K562 (cell line): ENCODE data around the gene NTPCR. TPM values are rescaled to one million over a fixed set of nuclear protein-coding genes. Genes with fewer than 3 reads are reported as not detected.

Source experiments
- ATAC-seq: fragments of 200-7000 bp; cut with Tn5 transposase; 3 replicates; pipeline ENCODE4 v1.9.1; 2020; ENCODE audit warnings: moderate library complexity
- BruUV-seq: library from RNA; stranded (reverse); fragments of 400-500 nt; replicated peaks from 2 replicates; lab custom pipeline; 2021; lab: Mats Ljungman, UMichigan
- CTCF ChIA-PET: fragments of 300-600 bp; formaldehyde crosslinking; extraction: SDS; loops from one replicate; lab custom pipeline; 2021; ENCODE audit warnings: low intra/inter-chr PET ratio; lab: Yijun Ruan, JAX
- POLR2A ChIA-PET: fragments of 300-600, 350-650 bp; sonication (Branson Sonifier 250); formaldehyde crosslinking; extraction: SDS; loops from one replicate; lab custom pipeline; 2021; ENCODE audit warnings: antibody characterized with exemption, inconsistent platforms; lab: Yijun Ruan, JAX
- DNase-seq, 4 experiments: peaks; one replicate each; pipeline versions ENCODE4 v3.0.0 to v3.0.0-alpha.2; 2011 to 2018; ENCODE audit warnings: low spot score in 3 of 4, mixed read lengths in 3 of 4; ENCODE audit errors: extremely low read depth in 1 of 4
- FAIRE-seq: peaks from 2 replicates; lab custom pipeline; 2011; peaks lifted over from hg19 to GRCh38; lab: Jason Lieb, UNC
- H2AFZ ChIP-seq: 2 replicates; pipeline ENCODE4 v1.6.0; 2011; ENCODE audit warnings: low read depth, low read length, control low read depth, inconsistent platforms
- H3K27ac ChIP-seq: fragments of 200-600 bp; 3 replicates; pipeline ENCODE4 v1.8.0; 2011; ENCODE audit warnings: low read depth, mild to moderate bottlenecking, control low read depth, inconsistent platforms, low read length, moderate library complexity, mixed read lengths; ENCODE audit errors: extremely low read depth
- H3K27me3 ChIP-seq, 2 experiments: fragments of 300-600 bp in 1 of 2; 2 replicates in 1 of 2; 3 replicates in 1 of 2; pipeline versions ENCODE4 v1.6.0 to v1.8.0; 2011; ENCODE audit warnings: inconsistent platforms in 2 of 2, low read length in 2 of 2, mild to moderate bottlenecking in 1 of 2, mixed read lengths in 1 of 2, moderate library complexity in 1 of 2; ENCODE audit not compliant: control insufficient read depth in 2 of 2, insufficient read depth in 2 of 2
- H3K36me3 ChIP-seq: fragments of 300-600 bp; 3 replicates; pipeline ENCODE4 v1.8.0; 2011; ENCODE audit warnings: mild to moderate bottlenecking, low read length, inconsistent platforms; ENCODE audit not compliant: control insufficient read depth, insufficient read depth
- H3K4me1 ChIP-seq, 2 experiments: fragments of 200-600 bp in 1 of 2; replicated peaks in 1 of 2; 2 replicates in 1 of 2; 3 replicates in 1 of 2; pipeline versions ENCODE4 v1.5.1 to v1.8.0; 2011; ENCODE audit warnings: inconsistent platforms in 2 of 2, low read length in 2 of 2, mild to moderate bottlenecking in 1 of 2, mixed read lengths in 1 of 2, moderate library complexity in 1 of 2; ENCODE audit not compliant: control insufficient read depth in 2 of 2, insufficient read depth in 2 of 2
- H3K4me2 ChIP-seq: 2 replicates; pipeline ENCODE4 v1.6.1; 2011; ENCODE audit warnings: low read length, control low read depth, inconsistent platforms, mixed read lengths; ENCODE audit not compliant: insufficient read depth
- H3K4me3 ChIP-seq: fragments of 200-600 bp; sonication (generic), shearing (Covaris generic); 2 replicates; pipeline ENCODE4 v1.5.1; 2016; ENCODE audit warnings: control low read depth, inconsistent platforms
- H3K79me2 ChIP-seq: fragments of 200-600 bp; 3 replicates; pipeline ENCODE4 v1.8.0; 2011; ENCODE audit warnings: low read length, inconsistent platforms; ENCODE audit not compliant: control insufficient read depth, insufficient read depth
- H3K9ac ChIP-seq, 2 experiments: 2 replicates each; pipeline versions ENCODE4 v1.6.0 to v1.6.1; 2011; ENCODE audit warnings: low read depth in 2 of 2, low read length in 2 of 2, control low read depth in 1 of 2, inconsistent platforms in 1 of 2, mild to moderate bottlenecking in 1 of 2, mixed read lengths in 1 of 2; ENCODE audit not compliant: insufficient read depth in 1 of 2
- H3K9me1 ChIP-seq: one replicate; pipeline ENCODE4 v1.6.0; 2011; ENCODE audit warnings: inconsistent platforms, mild to moderate bottlenecking, low read length, moderate library complexity; ENCODE audit not compliant: control insufficient read depth, insufficient read depth
- H3K9me3 ChIP-seq: replicated peaks from 2 replicates; pipeline ENCODE4 v1.5.1; 2011; ENCODE audit warnings: low read depth, low read length, inconsistent platforms; ENCODE audit not compliant: control insufficient read depth, insufficient read depth
- H4K20me1 ChIP-seq: replicated peaks from 2 replicates; pipeline ENCODE4 v1.6.1; 2011; ENCODE audit warnings: low read length, inconsistent platforms, mixed read lengths; ENCODE audit not compliant: control insufficient read depth, insufficient read depth
- DIDO1 ChIP-seq: fragments of 450-650 bp; IDR thresholded peaks from 2 replicates; pipeline ENCODE4 v1.6.1; 2016; ENCODE audit warnings: low read depth, missing biosample characterization, missing genetic modification characterization
- NFXL1 ChIP-seq: fragments of 450-650 bp; formaldehyde crosslinking; IDR thresholded peaks from 2 replicates; pipeline ENCODE4 v1.4.0; 2021; ENCODE audit warnings: mild to moderate bottlenecking
- POLR2B ChIP-seq: fragments of 450-650 bp; IDR thresholded peaks from 2 replicates; pipeline ENCODE4 v1.6.1; 2018; ENCODE audit warnings: low read depth; ENCODE audit not compliant: partially characterized antibody
- RFX1 ChIP-seq: fragments of 450-650 bp; IDR thresholded peaks from 2 replicates; pipeline ENCODE4 v1.6.1; 2016; ENCODE audit warnings: mild to moderate bottlenecking, moderate library complexity
- SREBF1 ChIP-seq: fragments of 150-350 bp; IDR thresholded peaks from 2 replicates; pipeline ENCODE4 v1.6.1; 2014; ENCODE audit warnings: antibody characterized with exemption, low read depth, low read length, borderline replicate concordance
- TEAD2 ChIP-seq: fragments of 450-650 bp; IDR thresholded peaks from 2 replicates; pipeline ENCODE4 v1.6.1; 2016; ENCODE audit warnings: missing genetic modification characterization, control low read depth, missing compliant biosample characterization
- TOE1 ChIP-seq, 2 experiments: fragments of 450-650 bp in 1 of 2; sonication (generic) in 1 of 2; formaldehyde crosslinking in 1 of 2; IDR thresholded peaks; 2 replicates each; pipeline versions ENCODE4 v1.7.1 to v1.8.0; 2016 to 2022; ENCODE audit warnings: borderline replicate concordance in 2 of 2, mild to moderate bottlenecking in 2 of 2, antibody characterized with exemption in 1 of 2, inconsistent platforms in 1 of 2, low read depth in 1 of 2, missing genetic modification reagents in 1 of 2, moderate library complexity in 1 of 2
- ZNF134 ChIP-seq: fragments of 250-450 bp; sonication (Bioruptor Pico); conservative IDR thresholded peaks from 2 replicates; pipeline ENCODE4 v1.4.0; 2020
- ZNF282 ChIP-seq: sonication (generic); formaldehyde crosslinking; IDR thresholded peaks from 2 replicates; pipeline ENCODE4 v1.8.1; 2023; ENCODE audit warnings: missing genetic modification reagents
- ZNF41 ChIP-seq: fragments of 250-450 bp; sonication (Bioruptor Pico); conservative IDR thresholded peaks from 2 replicates; pipeline ENCODE4 v1.4.0; 2020; ENCODE audit warnings: mild to moderate bottlenecking
- ZNF444 ChIP-seq: fragments of 250-450 bp; sonication (Bioruptor Pico); IDR thresholded peaks from 2 replicates; pipeline ENCODE4 v1.4.0; 2020; ENCODE audit warnings: mild to moderate bottlenecking, moderate library complexity
- ZNF780A ChIP-seq: fragments of 250-450 bp; sonication (Bioruptor Pico); IDR thresholded peaks from 2 replicates; pipeline ENCODE4 v1.5.0; 2021; ENCODE audit warnings: mild to moderate bottlenecking
- WGBS: fragments of 100-300 bp; shearing (Covaris generic); methylation state at CpG from one replicate; pipeline ENCODE4 v1.1.6; 2016; ENCODE audit warnings: low coverage, mixed read lengths; ENCODE audit not compliant: insufficient coverage; ENCODE audit errors: missing lambda C conversion rate; 5-methylcytosine and 5-hydroxymethylcytosine counted together
- in situ Hi-C: fragments of 300-500 bp; cut with MboI; formaldehyde crosslinking; loops from 4 replicates; pipeline ENCODE4 v1.15.0; 2018; ENCODE audit warnings: inconsistent platforms, mixed read lengths
- intact Hi-C: fragments of 100-400 bp; cut with micrococcal nuclease; formaldehyde crosslinking; loops from 2 replicates; pipeline ENCODE4 v1.14.2; 2022
- polyA plus RNA-seq, 8 experiments: library from polyadenylated mRNA; depleted of rRNA in 4 of 8; stranded (reverse) in 5 of 8; unstranded in 3 of 8; fragments of >200 nt; fragmentation: Nextera tagmentation in 2 of 8; fragmentation: Illumina TruSeq in 1 of 8; extraction: Ambion mirVana in 2 of 8; extraction: Trizol in 1 of 8; gene quantifications; 2 replicates each; pipeline versions ENCODE4 v1.2.1 to v1.2.3, GENCODE V29; 2011 to 2014; ENCODE audit warnings: inconsistent platforms in 1 of 8, missing spikeins in 1 of 8
- total RNA-seq, 7 experiments: library from RNA; depleted of rRNA in 6 of 7; stranded (reverse); fragments of >200 nt in 6 of 7; fragmentation: Illumina TruSeq in 2 of 7; extraction: Trizol in 2 of 7; gene quantifications; 2 replicates each; pipeline versions ENCODE4 v1.2.1 to v1.2.3, GENCODE V29; 2011 to 2021; ENCODE audit warnings: low replicate concordance in 1 of 7
- TF ChIP-seq, protein P1 (sequence below): fragments of 250-450 bp; sonication (Bioruptor Pico); IDR thresholded peaks from 2 replicates; pipeline ENCODE4 v1.5.0; 2020; ENCODE audit warnings: mild to moderate bottlenecking, borderline replicate concordance
- TF ChIP-seq, protein P2 (sequence below): fragments of 250-450 bp; sonication (Bioruptor Pico); IDR thresholded peaks from 2 replicates; pipeline ENCODE4 v1.9.0; 2021; ENCODE audit warnings: mild to moderate bottlenecking
- TF ChIP-seq, protein P3 (sequence below): fragments of 250-450 bp; sonication (Bioruptor Pico); IDR thresholded peaks from 2 replicates; pipeline ENCODE4 v1.5.1; 2021; ENCODE audit warnings: mild to moderate bottlenecking
- TF ChIP-seq, protein P4 (sequence below): fragments of 250-450 bp; sonication (Bioruptor Pico); IDR thresholded peaks from 2 replicates; pipeline ENCODE4 v1.8.0; 2022; ENCODE audit warnings: inconsistent platforms, mild to moderate bottlenecking, moderate library complexity, borderline replicate concordance

Gene NTPCR
- total and polyA plus RNA-seq, 9 of the 15 experiments (the other 6 are each of a cell fraction or from before 2014, with no cell fraction given) = 19.3 to 105 (median 48.8) TPM

DNA sequence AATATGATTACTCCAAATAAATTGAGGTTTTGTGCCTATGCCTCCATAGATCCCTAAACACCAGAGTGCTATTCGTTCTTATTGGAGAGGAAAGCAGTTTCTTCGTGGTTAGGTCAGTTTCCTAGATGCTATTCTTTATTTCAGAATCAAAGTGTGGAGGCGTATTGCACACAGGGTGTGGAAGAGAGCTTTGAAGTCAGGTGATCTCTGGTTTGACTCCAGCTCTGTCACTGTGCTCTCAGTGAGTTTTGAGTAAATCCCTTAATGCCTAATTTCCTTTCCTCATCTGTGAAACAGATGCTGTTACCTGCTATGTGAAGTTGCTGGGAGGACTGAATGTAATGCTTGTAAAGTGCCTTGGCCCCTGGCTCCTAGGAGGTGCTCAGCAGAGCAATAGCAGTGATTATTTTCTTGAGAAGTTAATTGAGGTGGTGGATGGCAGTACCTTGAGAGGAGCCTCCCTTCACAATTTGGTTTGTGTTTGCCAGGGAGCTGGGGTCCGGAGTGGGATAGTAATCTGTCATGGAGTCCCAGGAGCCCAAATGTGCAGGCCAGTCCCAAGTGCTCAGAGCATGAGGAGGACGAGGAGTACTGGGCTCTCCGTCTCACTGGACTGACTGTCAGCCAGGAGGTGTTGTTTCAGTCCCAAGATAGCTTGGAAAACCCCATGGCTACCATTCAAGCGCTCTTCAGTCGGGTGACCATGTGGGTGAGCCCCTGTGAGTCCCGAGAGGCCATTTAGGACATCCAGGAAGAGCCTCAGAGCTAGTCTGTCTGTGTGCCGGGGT is 14.9 kb downstream of the NTPCR start (continued):
- TF ChIP-seq, protein P1, sequence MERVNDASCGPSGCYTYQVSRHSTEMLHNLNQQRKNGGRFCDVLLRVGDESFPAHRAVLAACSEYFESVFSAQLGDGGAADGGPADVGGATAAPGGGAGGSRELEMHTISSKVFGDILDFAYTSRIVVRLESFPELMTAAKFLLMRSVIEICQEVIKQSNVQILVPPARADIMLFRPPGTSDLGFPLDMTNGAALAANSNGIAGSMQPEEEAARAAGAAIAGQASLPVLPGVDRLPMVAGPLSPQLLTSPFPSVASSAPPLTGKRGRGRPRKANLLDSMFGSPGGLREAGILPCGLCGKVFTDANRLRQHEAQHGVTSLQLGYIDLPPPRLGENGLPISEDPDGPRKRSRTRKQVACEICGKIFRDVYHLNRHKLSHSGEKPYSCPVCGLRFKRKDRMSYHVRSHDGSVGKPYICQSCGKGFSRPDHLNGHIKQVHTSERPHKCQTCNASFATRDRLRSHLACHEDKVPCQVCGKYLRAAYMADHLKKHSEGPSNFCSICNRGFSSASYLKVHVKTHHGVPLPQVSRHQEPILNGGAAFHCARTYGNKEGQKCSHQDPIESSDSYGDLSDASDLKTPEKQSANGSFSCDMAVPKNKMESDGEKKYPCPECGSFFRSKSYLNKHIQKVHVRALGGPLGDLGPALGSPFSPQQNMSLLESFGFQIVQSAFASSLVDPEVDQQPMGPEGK (CRISPR knock-in tag) = no peak

DNA sequence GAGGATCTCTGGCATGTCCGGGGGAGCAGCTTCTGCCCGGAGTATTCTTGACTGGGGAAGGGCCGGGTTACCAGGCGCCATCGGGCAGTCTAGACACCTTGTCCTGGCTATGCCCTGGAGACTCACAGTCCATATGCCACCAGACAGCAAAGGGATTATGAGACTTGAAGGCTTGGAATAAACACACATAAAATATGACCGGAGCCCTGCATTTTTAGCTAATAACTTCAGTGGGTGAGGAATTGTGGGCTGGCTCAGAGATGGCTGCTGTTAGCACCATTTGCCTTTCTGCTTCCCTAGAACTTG is 15.5 kb downstream of the NTPCR start:
- Histone ChIP-seq H3K79me2 (no peaks in the 10 kb centered on the region), H3K9ac (no peak overlapping the region), H3K4me3 (no peak overlapping the region), H3K9me1 (no peaks in the 10 kb centered on the region), H3K4me1 (no peaks in the 10 kb centered on the region; a peak in 1 of 5 replicates), H3K27ac (no peak overlapping the region), H3K4me2 (no peak overlapping the region), H3K36me3 (peaks cover 34% of the 10 kb centered on the region; the same call in 2 of the 3 replicates), H3K27me3 (no peaks in the 10 kb centered on the region), H2AFZ (no peak overlapping the region), H4K20me1 (no peaks in the 10 kb centered on the region), H3K9me3 (no peaks in the 10 kb centered on the region)
- POLR2A ChIA-PET = interaction anchor here (1.1 to 1.8 kb wide), 2 partner anchors 11 to 14 kb away, joined by 3 to 7 read pairs; no protein-coding TSS in a partner anchor
- CTCF ChIA-PET = no interaction called here
- in situ Hi-C loops (no loop called here), intact Hi-C loops (no loop called here)
- no peak for DNase-seq
- FAIRE-seq = no peak
- ATAC-seq = no peak
- no TSS peak for BruUV-seq
- 71% methylated on average over 6 of the region's 6 CpGs for WGBS
- TF ChIP-seq, protein P2, sequence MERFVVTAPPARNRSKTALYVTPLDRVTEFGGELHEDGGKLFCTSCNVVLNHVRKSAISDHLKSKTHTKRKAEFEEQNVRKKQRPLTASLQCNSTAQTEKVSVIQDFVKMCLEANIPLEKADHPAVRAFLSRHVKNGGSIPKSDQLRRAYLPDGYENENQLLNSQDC = no peak
- TF ChIP-seq ZNF134 (CRISPR knock-in tag) (no peak), ZNF41 (CRISPR knock-in tag) (no peak), ZNF444 (CRISPR knock-in tag) (no peak), ZNF282 (no peak), TOE1 (IDR thresholded peaks at IDR 0.05; ENCODE audit: borderline replicate concordance) (no peak), TOE1 (CRISPR knock-in tag; IDR thresholded peaks at IDR 0.05; ENCODE audit: borderline replicate concordance, low read depth) (no peak), RFX1 (no peak), NFXL1 (no peak), ZNF780A (CRISPR knock-in tag) (no peak), DIDO1 (tag) (no peak), POLR2B (no peak), SREBF1 (no peak), TEAD2 (no peak)
- TF ChIP-seq, protein P3, sequence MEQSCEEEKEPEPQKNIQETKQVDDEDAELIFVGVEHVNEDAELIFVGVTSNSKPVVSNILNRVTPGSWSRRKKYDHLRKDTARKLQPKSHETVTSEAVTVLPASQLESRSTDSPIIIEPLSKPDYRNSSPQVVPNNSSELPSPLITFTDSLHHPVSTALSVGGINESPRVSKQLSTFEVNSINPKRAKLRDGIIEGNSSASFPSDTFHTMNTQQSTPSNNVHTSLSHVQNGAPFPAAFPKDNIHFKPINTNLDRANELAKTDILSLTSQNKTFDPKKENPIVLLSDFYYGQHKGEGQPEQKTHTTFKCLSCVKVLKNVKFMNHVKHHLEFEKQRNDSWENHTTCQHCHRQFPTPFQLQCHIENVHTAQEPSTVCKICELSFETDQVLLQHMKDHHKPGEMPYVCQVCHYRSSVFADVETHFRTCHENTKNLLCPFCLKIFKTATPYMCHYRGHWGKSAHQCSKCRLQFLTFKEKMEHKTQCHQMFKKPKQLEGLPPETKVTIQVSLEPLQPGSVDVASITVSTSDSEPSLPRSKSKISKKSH (CRISPR knock-in tag) = no peak
- TF ChIP-seq, protein P4, sequence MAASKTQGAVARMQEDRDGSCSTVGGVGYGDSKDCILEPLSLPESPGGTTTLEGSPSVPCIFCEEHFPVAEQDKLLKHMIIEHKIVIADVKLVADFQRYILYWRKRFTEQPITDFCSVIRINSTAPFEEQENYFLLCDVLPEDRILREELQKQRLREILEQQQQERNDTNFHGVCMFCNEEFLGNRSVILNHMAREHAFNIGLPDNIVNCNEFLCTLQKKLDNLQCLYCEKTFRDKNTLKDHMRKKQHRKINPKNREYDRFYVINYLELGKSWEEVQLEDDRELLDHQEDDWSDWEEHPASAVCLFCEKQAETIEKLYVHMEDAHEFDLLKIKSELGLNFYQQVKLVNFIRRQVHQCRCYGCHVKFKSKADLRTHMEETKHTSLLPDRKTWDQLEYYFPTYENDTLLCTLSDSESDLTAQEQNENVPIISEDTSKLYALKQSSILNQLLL (CRISPR knock-in tag) = no peak
